ENCODE results near the gene RBMX.
"Not testable (repeated sequence)": the region's sequence is repeated elsewhere in the genome, so short reads cannot be mapped to it uniquely, and the experiment has no call there.

The RBMX gene

DNA sequence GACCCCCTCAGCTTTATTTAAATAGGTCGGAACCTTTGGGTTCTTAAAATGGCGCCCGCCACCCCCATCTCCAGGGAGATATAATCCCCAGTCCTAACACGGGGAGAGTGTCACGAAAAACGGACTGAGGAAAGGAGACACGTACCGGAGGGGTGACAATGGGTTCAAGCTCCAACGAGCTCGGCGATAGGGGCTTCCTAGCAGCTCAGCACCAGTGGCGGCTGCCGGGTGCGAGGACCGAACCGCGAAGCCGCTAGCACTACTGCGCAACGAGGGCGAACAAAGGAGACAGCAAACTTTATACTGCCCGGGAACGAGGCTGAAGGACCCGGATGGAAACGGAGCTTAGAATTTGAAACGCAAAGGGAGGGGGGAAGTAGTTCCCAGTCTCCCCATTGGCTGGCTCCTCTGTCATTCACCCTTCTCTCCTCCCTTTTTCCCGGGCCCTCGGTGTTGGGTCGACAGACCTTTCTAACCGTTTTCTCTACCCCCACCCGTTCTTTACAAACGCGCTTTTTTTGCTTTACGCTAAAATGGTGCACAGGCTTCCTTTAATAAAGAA lies at the start of gene RBMX:
Gene RBMX, minus strand, starts transcription at position 274 of the 562 bp plus-strand sequence. CDS start 1,298 bp downstream, outside the sequence.
- DNase-seq: peak; percentile 94

DNA sequence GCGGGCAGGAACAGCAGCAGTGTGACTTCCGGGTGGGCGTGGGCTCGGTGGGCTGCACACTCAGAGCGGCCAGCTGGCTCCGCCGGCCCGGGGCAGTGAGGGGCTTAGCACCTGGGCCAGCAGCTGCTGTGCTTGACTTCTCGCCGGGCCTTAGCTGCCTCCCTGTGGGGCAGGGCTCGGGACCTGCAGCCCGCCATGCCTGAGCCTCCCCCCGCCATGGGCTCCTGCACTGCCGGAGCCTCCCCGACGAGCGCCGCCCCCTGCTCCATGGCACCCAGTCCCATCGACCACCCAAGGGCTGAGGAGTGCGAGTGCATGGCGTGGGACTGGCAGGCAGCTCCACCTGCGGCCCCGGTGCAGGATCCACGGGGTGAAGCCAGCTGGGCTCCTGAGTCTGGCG lies 40.9 kb upstream of the RBMX start:
- not testable (repeated sequence) for DNase-seq

DNA sequence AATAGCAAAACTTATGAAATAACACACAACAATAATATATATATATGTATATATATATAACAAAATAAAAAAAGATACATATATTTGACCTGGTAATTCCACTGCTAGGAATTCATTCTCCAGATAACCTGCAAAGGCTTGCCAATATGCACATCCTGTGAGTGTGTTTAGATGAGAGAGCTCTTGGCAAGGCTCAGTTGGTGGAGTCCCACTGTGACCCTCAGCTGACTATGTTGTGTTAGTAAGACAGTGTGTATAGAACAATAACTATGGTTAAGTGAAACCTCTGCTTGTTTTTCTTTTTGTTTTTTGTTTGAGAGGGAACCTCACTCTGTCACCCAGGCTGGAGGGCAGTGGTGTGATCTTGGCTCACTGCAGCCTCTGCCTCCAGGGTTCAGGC lies 39.5 kb upstream of the RBMX start:
- DNase-seq: no peak

DNA sequence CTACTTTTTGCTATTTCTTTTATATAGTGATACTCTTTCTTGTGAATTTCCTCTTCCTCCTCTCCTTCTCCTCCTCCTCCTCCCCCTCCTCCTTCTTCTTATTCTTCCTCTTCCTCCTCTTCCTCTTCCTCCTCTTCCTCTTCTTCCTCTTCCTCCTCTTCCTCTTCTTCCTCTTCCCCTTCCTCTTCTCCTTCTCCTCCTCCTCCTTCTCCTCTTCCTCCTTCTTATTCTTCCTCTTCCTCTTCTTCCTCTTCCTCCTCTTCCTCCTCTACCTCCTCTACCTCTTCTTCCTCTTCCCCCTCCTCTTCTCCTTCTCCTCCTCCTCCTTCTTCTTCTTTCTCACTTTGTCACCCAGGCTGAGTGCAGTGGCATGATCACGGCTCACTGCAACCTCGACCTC lies 36.3 kb upstream of the RBMX start:
- DNase-seq: no peak

DNA sequence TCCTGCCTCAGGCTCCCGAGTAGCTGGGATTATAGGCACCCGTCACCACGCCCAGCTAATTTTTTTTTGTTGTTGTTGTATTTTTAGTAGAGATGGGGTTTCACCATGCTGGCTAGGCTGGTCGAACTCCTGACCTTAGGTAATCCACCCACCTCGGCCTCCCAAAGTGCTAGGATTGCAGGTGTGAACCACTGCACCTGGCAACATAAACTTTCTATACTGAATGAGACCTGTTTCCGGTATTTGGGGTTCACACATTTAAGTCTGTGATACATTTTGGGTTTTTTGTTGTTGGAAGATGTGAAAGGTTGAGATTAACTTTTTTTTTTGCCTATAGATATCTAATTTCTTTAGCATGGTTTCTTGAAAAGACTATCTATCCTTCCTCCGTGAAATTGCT lies 31.1 kb upstream of the RBMX start:
- not testable (repeated sequence) for DNase-seq

DNA sequence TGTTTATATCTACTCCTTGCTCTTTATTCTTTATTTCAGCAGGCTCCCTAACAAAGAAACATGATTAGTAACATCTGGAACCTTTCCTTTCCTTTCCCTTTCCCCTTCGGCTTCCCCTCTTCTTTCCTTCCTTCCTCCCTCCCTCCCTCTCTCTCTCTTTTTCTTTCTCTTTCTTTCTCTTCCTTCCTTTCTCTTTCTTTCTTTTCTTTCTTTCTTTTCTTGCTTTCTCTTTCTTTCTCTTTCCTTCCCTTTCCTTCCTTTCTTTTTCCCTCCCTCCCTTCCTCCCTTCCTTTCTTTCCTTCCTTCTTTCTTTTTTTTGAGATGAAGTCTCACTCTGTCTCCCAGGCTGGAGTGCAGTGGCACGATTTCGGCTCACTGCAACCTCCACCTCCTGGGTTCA lies 30.7 kb upstream of the RBMX start:
- no peak for DNase-seq

DNA sequence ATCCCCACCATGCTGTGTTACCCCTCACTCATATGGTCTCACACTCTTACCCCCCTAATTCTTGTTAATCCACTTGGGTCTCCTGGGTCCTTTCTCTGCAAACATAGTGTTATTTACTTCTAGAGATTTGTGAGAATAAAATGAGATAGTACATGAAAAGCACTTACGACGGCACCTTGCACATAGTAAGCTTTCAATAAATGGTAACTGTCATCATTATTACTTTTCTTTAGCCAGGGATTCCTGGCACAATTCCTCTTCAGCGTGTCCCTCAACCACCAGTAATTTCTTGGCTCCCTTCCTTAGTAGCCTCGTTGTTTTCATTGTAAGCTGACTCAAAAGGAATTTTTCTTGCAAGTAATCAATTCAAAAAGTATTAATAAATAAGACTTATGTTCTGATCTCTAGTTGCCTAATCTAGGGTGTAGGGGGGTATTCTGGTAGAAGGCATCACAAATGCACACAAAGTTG lies 30.1 kb upstream of the RBMX start:
- peak; percentile 30 for DNase-seq

DNA sequence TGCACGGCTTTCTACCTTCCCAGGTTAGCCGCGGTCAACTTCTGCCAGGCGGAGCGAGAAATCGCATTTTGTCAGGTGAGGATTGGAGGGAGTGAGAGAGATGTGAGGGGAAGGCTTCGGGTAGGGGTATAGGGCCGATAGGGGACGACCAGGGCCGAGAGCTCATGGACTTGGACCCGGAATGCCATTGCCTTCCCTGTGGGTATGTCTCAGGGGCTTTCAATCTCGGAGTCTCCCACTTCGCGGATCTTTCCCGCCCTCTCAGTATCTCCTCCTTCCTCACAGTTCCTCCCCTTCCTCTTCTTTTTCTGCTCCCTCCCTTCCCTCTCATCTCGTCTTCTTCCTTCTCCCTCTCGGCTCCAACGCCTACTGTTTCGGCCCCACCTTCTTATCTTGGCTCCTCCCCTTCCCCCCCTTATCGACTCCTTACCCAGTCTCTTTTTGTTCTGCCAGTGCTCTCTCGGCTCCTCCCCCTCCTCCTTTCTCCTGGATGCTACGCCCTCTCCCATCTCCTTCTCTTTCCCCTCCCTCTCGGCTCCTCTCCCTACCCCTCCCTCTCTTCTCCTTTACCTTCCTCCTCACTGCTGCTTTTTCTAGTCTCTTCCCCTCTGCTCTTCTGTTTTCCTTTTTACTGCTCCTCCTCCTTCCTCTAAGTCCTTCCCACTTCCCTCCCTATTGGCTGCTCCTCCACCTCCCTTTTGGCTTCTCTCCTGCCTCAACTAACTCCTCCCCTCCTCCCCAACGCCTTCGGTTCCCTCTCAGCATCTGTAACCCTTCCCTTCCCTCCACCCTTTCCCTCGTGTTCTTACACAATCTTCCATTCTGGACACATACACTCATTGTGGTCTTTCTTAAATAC lies 29.4 kb upstream of the RBMX start:
- DNase-seq: peak; percentile 93

DNA sequence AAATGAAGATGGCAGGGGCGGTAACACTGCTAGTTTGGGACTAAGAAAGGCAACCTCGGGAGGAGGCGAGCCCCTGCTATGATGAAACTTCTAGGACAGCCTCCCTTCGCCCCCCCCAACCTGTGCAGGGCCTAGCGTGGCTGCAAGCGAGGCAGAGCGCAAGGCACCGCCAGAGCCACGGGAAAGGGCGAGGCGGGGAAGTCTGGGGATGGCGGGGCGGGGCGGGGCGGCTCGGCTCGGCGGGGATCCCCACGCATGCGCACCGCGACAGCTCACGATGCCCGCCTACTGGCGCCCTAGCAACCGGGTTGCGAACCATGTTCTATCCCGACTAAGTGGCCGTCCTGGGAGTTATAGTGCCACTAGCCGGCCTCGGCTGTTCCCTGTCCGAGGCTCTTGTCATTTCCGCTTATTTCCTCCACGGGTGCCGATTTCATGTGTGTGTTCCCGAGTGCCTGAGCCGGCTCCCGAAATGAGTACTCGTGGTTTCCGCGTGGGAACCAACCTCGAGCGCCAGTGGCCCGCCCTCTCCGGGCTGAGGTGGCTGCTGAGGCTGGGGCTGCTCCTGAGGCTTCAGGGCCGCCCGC lies 28.7 kb upstream of the RBMX start:
- DNase-seq: peak; percentile 79

DNA sequence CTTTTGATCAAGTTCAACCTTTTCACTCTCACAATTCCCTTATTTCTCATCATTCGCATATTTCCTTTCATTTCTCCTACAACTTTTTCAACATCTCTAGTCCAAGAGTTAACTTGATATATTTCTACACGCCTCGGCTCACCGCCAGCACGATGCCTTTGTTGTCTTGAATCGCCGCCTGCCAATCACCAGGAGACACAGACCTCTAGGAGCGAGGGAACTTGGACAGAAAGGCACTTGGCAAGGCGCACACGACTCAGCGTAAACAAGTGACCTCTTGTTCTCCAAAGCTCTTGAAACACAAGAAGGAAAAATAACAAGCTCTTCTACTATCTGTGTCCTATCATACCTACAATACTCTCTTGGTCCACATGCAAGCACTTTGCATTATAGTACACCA lies 27.1 kb upstream of the RBMX start:
- no peak for DNase-seq

DNA sequence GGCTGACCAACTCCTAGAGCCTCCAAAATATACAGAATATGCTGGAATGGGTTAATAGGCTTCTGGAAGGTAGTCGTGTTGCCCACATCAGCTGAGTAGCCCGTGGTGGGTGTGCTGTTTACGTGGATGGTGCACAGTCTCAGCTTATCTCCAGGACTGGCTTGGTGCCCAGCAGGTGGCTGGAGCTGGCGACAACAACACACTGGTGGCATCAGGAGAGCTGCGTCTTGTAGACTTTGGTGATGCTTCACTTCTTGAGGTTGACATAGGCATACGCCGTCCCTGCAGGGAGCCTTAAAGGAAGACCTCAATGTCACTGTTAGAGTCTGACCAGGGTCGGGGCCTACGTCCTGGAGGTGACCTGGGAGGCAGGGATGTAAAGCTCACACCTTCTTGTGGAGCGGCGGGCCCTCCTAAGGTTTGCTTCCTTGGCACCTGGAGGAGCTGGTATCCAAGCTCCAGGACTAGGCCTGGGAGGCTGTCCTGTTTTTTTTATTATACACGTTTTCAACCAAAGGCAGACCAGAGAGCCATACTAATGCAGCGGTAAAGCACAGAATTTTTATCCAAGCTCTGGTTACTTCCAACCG lies 26.5 kb upstream of the RBMX start:
- no peak for DNase-seq

DNA sequence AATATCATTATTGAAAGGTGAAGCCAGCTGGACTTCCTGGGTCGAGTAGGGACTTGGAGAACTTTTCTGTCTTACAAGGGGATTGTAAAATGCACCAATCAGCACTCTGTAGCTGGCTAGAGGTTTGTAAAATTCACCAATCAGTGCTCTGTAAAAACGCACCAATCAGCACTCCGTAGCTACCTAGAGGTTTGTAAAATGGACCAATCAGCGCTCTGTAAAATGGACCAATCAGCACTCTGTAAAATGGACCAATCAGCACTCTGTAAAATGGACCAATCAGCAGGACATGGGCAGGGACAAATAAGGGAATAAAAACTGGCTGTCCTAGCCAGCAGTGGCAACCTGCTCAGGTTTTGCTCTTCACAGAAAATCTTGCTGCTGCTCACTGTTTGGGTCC lies 23.5 kb upstream of the RBMX start:
- DNase-seq: not testable (repeated sequence)

DNA sequence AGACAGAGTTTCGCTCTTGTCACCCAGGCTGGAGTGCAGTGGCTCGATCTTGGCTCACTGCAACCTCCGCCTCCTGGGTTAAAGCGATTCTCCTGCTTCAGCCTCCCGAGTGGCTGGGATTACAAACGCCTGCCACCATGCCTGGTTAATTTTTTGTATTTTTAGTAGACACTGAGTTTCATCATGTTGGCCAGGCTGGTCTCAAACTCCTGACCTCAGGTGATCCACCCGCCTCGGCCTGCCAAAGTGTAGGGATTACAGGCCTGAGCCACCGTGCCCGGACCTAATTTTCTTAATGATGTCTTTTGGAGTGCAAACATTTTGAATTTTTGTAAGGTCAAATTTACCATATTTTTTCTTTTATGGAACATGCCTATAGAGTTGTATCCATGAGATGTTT lies 19.5 kb upstream of the RBMX start:
- DNase-seq: not testable (repeated sequence)

DNA sequence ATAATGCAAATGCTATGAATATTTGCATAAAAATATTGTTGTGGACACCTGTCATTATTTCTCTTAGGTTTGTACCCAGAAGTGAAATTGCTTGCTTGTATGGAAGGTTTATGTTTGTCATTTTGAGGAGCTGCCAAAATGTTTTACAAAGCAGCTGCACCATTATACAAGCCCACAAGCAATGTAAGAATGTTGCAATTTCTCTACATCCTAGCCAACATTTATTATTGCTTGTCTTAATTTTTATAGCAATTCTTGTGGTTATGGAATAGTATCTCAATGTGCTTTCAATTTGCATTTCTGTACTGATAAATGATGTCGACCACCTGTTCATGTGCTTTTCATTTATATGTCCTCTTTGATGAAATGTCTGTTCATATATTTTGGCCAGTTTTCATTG lies 18.7 kb upstream of the RBMX start:
- DNase-seq: peak; percentile 62

DNA sequence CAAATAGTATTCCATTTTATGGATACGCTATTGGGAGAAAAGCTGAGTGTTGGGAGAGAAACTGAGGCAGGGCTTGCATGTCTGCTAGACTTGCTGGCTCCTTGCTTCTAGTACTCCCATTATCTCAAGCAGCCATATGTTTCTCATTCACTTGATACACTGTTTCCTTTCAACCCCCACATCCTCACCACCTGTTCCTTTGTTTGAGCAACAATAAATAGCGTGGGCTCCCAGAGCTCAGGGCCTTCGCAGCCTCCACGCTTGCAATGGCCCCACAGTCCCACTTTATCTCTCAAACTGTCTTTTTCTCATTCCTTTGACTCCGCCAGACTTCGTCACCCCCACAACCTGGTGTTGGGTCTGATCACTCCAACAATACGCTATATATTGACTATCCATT lies 18.2 kb upstream of the RBMX start:
- not testable (repeated sequence) for DNase-seq

DNA sequence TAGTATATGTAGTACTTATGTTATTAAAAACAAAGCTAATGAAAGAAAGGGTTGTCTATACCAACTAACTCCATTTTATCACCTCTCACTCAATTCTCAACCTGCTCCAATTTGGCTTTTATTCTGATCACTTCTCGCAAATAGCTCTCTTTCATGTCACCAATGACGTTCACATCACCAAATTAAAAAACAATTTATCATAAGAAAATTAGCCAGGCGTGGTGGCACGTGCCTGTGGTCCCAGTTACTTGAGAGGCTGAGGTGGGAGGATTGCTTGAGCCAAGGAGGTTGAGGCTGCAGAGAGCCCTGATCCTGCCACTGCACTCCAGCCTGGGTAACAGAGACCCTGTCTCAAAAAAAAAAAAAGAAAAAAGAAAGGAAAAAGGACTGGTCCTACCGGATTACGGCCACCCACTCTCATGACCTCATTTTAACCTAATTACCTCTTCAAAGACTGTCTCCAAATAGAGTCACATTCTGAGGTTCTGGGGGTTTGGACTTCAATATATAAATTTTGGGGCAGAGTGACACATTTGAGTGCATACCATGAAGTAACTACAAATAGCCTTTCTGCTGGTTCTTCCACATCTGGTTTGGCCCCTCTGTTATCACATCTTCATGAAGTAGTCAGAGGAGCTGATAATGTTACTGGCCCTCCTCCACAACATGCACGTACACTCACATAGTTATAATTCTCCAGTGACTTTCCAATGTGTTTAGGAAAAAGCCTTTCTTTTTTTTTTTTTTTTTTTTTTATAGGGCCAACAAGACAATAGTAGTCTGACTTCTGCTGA lies 15.8 kb upstream of the RBMX start:
- DNase-seq: no peak

DNA sequence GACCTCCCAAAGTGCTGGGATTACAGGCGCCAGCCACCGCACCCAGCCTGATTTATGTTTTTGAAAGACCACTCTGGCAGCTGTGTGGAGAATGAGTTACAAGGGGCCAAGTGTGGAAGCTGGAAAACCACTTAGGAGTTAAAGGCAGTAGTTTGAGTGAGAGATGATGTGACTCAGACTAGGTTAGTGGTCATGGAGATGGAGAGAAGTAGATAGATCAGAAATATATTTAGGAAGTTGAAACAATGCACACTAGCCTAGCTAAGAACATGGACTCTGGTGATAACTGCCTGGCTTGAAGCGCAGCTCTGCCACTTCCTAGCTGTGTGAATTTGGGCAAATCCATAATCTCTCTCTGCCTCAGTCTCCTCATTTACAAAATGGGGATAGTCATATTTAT lies 11.9 kb upstream of the RBMX start:
- DNase-seq: no peak

DNA sequence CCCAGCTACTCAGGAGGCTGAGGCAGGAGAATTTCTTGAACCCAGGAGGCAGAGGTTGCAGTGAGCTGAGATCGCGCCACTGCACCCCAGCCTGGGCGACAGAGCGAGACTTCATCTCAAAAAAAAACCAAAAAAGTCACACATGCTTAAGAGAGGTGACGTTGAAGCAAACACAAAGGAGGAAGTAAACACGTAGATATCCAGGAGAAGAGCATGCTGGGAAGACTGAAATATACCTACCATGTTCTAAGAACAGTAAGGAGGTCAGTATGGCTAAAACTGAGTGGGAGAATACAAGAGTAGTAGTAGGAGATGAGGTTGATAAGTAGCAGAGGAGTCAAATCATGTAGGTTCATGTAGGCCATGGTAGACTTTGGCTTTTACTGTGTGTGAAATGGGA lies 10.1 kb upstream of the RBMX start:
- DNase-seq: not testable (repeated sequence)

DNA sequence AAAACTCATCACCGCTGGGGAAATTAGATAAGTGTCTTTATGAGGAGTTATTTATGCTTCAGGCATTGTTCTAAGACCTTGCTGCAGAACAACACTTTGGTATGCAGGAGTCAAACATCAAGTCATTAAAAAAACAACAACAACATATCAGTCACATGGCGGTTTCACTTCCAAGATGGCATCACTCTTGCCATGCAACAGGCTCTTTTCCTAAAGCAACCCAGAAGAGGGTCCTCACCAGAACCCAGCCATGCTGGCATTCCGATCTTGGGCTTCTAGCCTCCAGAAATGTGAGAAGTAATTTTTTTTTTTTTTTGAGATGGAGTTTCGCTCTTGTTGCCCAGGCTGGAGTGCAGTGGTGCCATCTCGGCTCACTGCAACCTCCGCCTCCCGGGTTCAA lies 8.7 kb upstream of the RBMX start:
- DNase-seq: no peak

DNA sequence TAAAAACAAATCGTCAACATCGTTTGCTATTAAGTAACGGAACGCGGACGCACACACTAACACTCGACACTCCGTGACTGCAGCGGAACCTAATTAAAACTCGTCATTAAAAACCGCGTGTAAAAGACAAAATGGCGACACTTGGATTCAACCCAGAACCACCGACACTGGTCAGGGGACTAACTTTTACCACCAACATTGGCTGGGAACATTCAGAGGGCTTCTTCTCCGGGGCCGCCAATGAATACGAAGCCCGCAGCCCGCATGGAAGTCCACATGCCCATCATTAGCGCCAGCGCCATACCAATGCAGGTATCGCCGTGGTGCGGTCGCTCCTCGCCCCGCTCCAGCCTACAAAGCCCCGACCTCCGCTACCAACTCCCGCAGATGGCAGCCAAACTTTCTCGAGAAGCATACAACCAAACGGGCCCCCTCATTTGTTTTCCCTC lies 498 bp downstream of the RBMX start:
- no peak for DNase-seq

DNA sequence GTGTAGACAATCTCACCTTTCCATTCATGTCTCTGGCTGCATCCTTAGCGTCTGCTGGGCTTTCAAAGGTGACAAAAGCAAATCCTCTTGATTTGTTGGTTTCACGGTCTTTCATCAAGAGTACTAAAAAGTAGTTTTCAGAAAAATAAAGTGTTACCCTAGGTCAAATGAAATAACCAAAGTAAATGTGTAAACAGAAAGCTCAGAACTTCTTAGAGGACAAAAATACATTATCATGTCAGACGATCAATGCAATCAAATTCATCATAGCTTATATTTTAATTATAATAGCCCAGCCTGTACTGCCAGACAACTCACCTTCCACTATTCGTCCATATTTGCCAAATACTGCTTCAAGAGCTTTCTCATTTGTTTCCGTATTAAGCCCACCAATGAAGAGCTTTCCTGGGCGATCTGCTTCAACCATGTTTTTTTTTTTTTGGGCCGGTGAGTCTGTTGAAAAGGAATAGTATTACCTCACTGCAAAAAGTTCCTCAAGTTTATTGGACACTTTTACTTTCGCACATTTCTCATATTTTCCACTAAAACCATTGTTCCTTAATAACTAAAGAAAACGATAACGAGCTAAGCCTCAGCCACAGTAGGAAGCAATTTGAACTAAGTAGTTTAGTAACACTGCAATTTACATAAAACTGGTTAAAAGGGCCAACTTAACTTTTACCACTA lies 1.4 kb downstream of the RBMX start:
- no peak for DNase-seq

DNA sequence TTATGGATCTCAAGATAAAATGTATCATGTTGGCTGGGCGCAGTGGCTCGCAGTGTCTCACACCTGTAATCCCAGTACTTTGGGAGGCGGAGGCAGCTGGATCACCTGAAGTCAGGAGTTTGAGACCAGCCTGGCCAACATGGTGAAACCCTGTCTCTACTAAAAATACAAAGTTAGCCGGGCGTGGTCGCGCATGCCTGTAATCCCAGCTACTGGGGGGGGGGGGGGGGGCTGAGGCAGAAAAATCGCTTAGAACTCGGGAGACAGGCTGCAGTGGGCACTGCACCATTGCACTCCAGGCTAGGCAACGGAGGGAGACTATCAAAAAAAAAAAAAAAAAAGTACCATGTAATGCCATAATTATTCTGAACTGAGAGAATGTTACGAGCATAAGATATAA lies 2.1 kb downstream of the RBMX start:
- DNase-seq: no peak
